GM19372 (cell line): Measurements from ENCODE around the gene RSL1D1.
"Not testable (repeated sequence)": the region's sequence is repeated elsewhere in the genome, so short reads cannot be mapped to it uniquely, and the experiment has no call there.

ENCODE experiments used
- ATAC-seq: cut with Tn5 transposase; IDR thresholded peaks from one replicate; pipeline ENCODE4 v1.9.1; 2021; ENCODE audit warnings: mild to moderate bottlenecking, low read depth, moderate library complexity; ENCODE audit not compliant: unreplicated experiment

Gene RSL1D1

DNA sequence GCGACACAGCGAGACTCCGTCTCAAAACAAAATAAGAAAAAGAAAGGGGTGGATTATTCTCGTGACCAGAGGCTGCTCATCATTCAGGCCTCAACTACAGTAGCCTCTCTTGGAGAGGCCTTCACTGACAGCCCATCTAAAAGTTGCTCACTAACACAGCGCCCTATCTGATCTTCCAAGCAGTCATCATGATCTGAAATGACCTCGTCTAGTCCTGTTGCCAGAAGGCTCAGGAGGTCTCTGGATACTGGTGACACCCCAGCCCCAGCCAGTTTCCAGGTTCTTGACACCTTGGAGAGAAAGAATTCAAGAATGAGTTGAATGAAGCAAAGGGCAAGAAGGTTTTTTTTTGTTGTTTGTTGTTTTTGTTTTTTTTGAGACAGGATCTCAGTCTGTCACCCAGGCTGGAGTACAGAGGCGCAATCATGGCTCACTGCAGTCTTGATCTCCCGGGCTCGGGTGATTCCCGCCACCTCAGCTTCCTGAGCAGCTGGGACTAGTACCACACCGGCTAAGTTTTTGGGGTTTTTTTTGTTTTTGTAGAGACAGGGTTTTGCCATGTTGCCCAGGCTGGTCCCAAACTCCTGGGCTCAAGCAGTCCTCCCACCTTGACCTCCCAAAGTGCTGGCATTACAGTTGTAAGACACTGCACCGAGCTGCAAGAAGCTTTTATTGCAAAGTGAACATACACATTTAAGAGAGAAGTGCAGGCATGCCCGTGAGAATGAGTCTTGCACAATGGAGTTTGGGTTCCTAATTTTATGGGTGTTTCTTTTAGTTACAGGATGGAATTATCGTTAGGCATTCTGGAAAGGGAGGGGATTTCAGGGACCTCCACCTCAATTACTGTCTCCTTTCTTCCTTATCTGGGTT is 51.6 kb downstream of the RSL1D1 start:
- no peak for ATAC-seq

DNA sequence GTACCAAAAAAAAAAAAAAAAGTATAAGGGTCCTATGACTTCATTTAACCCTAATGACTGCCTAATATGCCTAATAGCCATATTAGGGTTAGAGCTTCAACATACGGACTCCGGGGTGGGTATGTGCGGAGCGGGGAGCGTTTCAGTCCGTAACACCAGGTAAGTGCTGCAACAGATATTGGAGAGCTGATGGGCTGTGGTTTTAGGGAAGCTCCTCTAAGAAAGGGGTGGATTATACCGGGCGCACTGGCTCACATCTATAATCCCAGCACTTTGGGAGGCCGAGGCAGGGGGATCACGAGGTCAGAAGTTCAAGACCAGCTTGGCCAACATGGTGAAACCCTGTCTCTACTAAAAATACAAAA is 52.3 kb downstream of the RSL1D1 start:
- no peak for ATAC-seq

DNA sequence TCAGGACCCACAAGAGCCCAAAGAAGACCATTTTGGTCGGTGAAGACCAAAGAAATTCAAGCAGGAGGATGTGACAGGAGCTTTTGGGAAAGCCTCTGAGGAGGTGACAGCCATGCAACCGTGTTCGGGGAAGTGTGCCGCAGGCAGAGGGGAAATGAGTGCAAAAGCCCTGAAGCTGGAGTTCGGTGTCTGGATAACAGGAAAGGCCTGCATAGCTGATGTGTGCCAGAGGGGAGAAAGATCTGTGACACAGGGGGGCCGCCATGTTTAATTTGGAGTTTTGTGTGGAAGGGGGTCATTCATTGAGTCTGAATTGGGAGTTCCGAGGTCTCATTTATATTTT is 53.4 kb downstream of the RSL1D1 start:
- no peak for ATAC-seq

DNA sequence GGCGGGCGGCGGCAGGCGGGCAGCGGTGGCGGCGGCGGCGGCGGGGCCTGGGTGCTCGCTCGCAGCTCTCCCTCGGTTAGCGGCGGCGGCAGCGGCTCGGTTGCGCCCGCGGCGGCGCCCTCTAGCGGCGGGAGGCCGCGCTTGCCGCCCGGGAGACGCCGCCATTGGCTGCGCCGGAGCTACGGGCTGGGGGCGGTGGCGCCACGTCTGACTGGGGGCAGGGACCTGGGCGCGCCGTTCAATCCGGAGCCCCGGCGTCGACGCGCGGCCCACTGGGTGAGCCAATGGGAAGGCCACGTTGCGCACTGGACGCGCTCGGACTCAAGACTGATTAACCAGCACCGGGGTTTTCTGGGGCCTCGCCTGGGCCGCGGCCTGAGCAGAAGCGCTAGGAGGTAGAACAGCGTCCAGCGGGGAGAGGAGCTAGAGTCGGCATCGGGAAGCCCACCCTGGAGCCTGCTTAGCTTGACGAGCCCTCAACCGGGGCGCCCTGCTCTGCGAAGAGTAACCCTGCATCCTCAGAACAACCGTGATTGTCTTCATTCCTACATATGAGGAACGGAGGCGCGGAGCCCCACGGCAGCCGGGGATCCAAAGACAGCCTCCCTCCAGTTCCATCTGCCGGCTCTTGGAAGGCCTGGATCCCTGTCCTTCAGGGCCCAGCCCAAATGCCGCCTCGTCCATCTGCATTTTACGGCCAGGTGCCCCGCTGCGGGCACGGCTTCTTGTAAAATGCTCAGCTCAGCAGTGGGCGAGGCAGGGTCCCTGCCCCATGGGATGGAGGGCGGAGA is 54.0 kb downstream of the RSL1D1 start, which contains the start of gene ZC3H7A:
TSS of gene ZC3H7A (minus strand) at position 93 of the 791 bp plus-strand sequence. CDS start 14,904 bp downstream, outside the sequence.
- peak; percentile 92 for ATAC-seq

DNA sequence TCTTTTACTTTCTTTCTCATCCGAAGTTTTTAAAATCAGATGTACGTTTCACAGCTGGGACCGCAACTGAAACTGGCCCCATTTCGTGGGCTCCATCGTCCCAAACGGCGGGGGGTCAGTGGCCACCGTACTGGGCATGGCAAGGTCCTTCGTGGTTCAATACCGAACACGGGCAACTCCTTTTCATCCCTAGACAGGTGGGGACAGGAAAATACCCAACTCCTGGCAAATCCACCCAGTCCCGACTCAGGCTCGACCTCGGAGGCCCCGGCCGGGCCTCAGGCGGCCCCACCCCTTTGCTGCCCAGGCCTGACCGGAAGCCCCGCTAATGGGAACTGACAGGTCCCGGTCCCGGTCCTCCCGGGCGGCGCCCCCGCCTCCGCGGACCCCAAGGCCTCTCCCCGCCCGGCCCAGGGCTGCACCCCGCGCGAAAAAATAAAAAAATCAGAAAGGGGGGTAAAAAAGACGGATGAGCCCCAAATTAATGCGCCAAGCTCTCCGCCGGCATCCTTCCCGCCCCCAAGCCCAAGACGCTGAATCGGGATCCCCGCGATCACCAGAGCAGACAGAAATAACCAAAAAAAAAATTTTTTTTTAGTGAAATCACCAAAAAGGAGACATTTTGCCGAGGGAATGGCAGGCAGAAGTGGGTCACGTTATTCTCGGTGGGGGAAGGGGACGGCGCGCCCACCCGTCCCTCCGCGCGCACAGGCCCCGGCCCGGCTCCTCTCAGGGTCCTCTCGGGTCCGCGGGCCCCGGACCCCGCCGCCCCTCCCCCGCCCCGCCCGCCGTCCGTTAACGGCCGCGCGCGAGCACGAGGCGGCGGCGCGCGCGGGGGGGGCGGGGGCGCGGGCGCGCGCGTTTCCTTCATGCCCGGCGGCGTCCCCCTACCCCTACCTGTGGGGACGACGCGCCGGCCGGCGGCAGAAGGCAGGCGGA is 54.8 kb downstream of the RSL1D1 start:
- no peak for ATAC-seq

DNA sequence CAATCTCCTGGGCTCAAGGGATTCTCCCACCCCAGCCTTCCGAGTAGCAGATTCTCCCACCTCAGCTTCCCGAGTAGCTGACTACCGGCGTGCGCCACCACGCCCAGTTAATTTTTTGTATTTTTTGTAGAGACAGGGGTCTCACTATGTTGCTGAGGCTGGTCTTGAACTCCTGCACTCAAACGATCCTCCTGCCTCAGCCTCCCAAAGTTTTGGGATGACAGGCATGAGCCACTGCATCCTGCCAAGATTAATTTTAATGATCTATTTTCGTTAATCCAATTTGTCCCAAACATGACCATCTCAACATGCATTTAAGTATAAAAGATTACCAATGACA is 55.5 kb downstream of the RSL1D1 start:
- no peak for ATAC-seq

DNA sequence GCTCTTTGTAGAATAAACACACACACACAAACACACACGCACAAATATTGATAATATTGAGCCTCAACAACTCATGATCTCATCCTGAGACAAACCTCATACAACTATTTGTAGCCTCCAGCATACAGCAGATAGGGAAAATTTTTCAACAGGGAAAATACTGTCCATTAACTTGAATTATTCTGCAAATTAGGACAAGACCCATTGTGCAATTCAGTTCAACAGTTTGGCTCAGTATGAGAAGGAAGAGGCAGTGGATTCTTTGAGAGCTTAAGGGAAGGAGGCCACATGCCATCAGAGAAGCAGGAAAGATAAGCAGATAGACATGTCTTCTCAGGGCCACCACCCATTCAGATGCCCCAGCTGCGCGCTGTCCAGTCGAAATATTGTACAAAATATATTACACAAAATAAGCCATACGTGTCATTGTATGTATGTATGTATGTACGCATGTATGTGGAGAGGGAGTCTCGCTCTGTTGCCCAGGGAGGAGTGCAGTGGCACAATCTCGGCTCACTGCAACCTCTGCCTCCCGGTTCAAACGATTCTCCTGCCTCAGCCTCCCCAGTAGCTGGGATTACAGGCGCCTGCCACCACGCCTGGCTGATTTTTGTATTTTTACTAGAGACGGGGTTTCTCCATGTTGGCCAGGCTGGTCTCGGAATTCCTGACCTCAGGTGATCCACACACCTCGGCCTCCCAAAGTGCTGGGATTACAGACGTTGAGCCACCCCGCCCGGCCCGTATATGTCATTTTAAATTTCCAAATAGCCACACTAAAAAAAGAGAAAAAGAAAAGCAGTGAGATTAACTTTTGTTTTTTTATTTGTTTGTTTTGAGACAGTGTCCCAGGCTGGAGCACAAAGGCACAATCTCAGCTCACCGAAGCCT is 56.1 kb downstream of the RSL1D1 start:
- ATAC-seq = no peak

DNA sequence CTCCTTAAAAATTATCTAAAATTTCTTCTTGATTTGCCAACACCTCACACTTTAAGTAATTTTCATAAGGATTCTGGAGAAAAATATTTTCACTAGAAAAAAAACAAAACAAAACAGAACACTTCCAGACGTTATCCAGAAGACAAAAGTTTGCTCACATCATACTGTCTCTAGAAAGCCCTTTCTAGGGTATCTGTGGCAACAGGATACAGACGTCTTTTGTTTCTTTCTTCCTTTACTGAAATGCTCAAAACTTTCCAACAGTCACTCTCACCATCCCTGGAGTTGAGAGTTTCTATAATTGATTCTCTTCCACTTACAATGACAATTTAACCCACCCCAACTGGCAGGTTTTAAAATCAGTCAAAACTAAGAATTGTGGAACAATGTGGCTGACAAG is 56.9 kb downstream of the RSL1D1 start:
- no peak for ATAC-seq

DNA sequence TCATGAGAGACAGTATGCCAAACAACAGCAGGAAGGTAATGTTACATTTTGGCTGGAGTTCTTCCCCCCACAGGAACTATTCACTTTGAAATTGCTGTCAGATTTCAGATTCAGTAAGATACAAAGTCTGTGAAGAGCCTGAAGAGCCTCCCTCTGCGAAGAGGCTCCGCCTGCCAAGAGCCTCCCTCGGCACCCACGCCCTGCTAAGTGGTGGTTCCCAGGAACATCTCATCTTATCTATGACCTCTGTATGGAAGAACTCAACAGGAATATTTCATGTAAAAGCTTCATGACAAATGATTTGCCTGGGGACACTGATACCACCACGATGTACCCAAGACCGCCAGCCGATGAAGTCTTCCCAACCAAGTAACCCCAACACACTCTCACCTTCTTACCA is 57.5 kb downstream of the RSL1D1 start:
- ATAC-seq = no peak

DNA sequence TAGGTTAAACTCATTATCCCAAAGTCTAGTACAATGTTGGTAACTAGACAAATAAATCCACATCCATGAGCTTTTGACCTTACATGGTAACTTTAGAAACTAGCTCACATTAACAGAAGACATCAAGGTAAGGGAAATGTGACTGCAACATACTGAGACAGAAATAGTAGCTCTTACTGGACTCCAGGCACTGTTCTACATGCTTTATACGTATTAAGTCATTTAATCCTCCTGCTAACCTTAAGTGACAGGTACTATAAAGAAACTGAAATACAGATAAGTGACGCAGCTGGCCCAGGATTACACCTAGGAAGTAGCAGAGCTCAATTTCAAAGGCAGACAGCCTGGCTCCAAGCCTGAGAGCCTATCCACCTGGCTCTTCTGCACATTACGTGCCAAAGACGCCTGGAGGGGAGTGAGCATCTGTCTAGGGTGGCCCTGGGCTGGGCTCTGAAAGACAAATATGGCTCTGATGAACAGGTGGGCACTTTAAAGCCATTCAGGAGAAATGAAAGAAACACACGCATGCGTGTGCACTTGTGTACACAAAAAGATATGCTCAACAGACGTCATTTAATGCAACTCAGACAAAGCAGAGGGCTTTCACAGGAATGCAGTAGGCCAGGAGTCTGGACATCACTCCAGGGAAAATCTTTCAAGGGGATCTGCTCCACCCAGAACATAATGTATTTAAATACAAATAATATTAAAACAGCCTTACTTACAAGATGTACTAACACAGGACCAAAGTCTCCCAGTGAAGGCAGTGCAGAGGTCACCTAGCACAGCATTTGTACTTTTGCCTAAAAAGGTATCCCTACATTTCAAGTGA is 58.7 kb downstream of the RSL1D1 start:
- no peak for ATAC-seq

DNA sequence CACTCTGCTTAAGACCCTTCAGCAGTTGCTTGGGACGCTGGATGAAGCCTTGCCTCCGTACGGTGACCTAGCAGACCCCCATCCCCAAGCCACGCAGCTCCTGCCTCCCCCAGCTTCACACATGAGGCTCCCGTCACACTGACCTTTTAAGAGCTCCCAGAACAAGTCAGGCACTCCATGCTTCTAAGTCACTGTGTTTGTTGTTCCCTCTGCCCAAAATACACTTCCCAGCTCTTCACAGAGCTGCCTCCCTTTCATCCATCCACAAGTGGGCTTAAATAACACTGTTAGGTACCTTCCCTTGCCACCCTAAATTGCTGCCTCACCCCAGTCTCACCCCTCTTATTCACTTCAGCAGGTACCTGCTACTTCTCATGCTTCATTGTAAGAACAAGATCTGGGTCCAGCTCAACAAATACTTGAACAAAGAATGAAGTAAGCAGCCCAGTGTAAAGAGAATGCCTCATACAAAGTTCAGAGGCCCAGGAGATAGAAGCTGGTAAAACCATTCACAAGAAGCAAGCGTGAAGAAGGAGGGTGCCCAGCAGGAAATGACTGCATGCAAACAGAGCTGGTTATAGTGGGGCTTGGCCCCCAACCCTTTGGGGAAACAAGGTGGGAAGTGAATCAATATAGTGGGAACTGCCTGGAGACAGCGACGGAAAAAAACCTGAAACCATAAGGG is 60.1 kb downstream of the RSL1D1 start:
- no peak for ATAC-seq

DNA sequence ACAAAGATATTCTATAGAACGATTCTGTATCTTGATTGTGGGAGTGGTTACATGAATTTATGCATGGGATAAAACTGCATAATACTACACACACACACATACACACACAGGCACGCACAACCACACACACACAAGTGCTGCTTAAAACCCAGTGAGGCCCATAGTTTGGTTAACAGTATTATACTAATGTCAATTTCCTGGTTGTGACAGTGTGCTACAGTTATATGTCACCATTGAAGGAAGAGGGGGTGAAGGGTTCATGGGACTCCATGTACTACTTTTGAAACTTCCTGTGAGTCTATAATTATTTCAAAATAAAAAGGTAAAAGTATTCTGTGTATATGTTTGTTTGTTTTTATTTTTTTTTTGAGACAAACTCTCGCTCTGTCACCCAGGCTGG is 62.4 kb downstream of the RSL1D1 start:
- ATAC-seq = no peak

DNA sequence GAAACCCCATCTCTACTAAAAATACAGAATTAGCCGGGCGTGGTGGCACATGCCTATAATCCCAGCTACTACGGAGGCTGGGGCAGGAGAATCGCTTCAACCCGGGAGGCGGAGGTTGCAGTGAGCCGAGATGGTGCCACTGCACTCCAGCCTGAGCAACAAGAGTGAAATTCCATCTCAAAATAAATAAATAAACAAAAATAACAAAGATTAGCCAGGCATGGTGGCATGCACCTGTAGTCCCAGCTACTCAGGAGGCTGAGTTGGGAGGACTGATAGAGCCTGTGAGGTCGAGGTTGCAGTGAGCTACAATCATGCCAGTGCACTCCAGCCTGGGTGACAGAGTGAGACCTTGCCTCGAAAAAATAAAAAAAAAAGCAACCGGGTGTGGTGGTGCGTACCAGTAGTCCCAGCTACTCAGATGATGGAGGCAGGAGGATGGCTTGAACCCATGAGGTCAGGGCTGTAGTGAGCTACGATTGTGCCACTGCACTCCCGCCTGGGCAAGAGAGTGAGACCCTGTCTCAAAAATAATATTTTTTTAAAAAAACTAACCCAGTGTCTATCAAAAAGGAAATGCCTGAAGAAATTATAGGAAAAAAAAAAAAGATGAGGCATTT is 66.3 kb downstream of the RSL1D1 start:
- ATAC-seq = not testable (repeated sequence)

DNA sequence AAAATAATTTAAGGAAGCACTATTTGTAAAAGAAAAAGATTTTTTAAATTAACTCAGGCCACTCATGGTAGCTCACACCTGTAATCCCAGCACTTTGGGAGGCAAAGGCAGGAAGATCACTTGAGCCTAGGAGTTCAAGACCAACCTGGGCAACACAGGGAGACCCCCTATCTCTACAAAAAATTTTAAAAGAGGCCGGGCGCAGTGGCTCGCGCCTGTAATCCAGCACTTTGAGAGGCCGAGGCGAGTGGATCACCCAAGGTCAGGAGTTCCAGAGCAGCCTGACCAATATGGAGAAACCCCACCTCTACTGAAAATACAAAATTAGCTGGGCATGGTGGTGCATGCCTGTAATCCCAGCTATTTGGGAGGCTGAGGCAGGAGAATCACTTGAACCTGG is 67.0 kb downstream of the RSL1D1 start:
- not testable (repeated sequence) for ATAC-seq

DNA sequence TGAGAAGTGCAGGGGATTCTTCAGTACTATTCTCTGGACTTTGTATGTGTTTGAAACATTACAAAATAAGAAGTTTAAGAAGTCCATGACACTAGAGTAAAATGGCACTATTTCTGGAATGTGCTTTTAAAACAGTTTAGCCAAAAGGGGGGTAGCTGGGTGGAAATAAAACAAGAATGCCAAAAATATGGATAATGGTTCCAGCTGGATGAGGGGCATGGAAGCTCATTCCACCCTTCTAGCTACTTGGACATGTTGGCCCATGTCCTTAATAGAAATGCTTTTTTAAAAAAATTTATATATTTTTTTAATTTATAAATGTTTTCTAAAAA is 67.3 kb downstream of the RSL1D1 start:
- ATAC-seq = no peak
